ENCODE data around the gene NEGR1.

NEGR1 gene

GRCh38 chr1:71785450-71785849 lies 496.9 kb downstream of the NEGR1 start:
- Histone ChIP-seq H4K20me1 (ENCODE audit: insufficient read depth, low read length, poor library complexity, severe bottlenecking) (no peaks in the 10 kb centered on the region), H3K36me3 (ENCODE audit: insufficient read depth, low read length) (no peaks in the 10 kb centered on the region), H3K9ac (ENCODE audit: low read depth, low read length, poor library complexity, severe bottlenecking) (no peak overlapping the region), H3K4me2 (ENCODE audit: low read depth, low read length, poor library complexity, severe bottlenecking) (no peak overlapping the region), H3K4me3 (ENCODE audit: low read length, poor library complexity, severe bottlenecking) (no peak overlapping the region), H3K9me3 (ENCODE audit: insufficient read depth, low read depth, low read length) (no peaks in the 10 kb centered on the region), H3K9me2 (replicated peaks; ENCODE audit: low read depth, low read length) (no peaks in the 10 kb centered on the region), H3K27me3 (ENCODE audit: insufficient read depth, low read length, poor library complexity, severe bottlenecking) (peaks cover 7% of the 10 kb centered on the region), H3F3A (ENCODE audit: low read depth) (no peaks in the 10 kb centered on the region), H3K4me1 (ENCODE audit: insufficient read depth, low read length, poor library complexity, severe bottlenecking) (peaks cover 24% of the 10 kb centered on the region), H2AFZ (ENCODE audit: low read length) (no peak overlapping the region), H3K79me2 (ENCODE audit: insufficient read depth, low read length) (no peaks in the 10 kb centered on the region)
- TF ChIP-seq EZH2phosphoT487 (IDR thresholded peaks at IDR 0.05; ENCODE audit: borderline replicate concordance), result no peak
- TF ChIP-seq CTCF (conservative IDR thresholded peaks at IDR 0.05; ENCODE audit: low read length), result no peak

GRCh38 chr1:71785000-71785399 lies 497.3 kb downstream of the NEGR1 start:
- TF ChIP-seq CTCF (conservative IDR thresholded peaks at IDR 0.05; ENCODE audit: low read length) (no peak), EZH2phosphoT487 (IDR thresholded peaks at IDR 0.05; ENCODE audit: borderline replicate concordance) (no peak)
- no peak overlapping the region for H2AFZ ChIP-seq (ENCODE audit: low read length)
- no peaks in the 10 kb centered on the region for H3K9me2 ChIP-seq (replicated peaks; ENCODE audit: low read depth, low read length)
- no peak overlapping the region for H3K4me2 ChIP-seq (ENCODE audit: low read depth, low read length, poor library complexity, severe bottlenecking)
- H4K20me1 ChIP-seq (ENCODE audit: insufficient read depth, low read length, poor library complexity, severe bottlenecking), result no peaks in the 10 kb centered on the region
- no peaks in the 10 kb centered on the region for H3K36me3 ChIP-seq (ENCODE audit: insufficient read depth, low read length)
- H3F3A ChIP-seq (ENCODE audit: low read depth), result no peaks in the 10 kb centered on the region
- H3K9ac ChIP-seq (ENCODE audit: low read depth, low read length, poor library complexity, severe bottlenecking), result no peak overlapping the region
- H3K79me2 ChIP-seq (ENCODE audit: insufficient read depth, low read length), result no peaks in the 10 kb centered on the region
- H3K9me3 ChIP-seq (ENCODE audit: insufficient read depth, low read depth, low read length), result no peaks in the 10 kb centered on the region
- no peak overlapping the region for H3K4me3 ChIP-seq (ENCODE audit: low read length, poor library complexity, severe bottlenecking)
- peaks cover 7% of the 10 kb centered on the region for H3K27me3 ChIP-seq (ENCODE audit: insufficient read depth, low read length, poor library complexity, severe bottlenecking)
- peaks cover 24% of the 10 kb centered on the region for H3K4me1 ChIP-seq (ENCODE audit: insufficient read depth, low read length, poor library complexity, severe bottlenecking)

GRCh38 chr1:71784241-71784640 lies 498.1 kb downstream of the NEGR1 start:
- H3K36me3 ChIP-seq (ENCODE audit: insufficient read depth, low read length), result no peaks in the 10 kb centered on the region
- no peaks in the 10 kb centered on the region for H3K79me2 ChIP-seq (ENCODE audit: insufficient read depth, low read length)
- H3F3A ChIP-seq (ENCODE audit: low read depth), result no peaks in the 10 kb centered on the region
- peaks cover 7% of the 10 kb centered on the region for H3K27me3 ChIP-seq (ENCODE audit: insufficient read depth, low read length, poor library complexity, severe bottlenecking)
- H2AFZ ChIP-seq (ENCODE audit: low read length), result no peak overlapping the region
- H3K9me2 ChIP-seq (replicated peaks; ENCODE audit: low read depth, low read length), result no peaks in the 10 kb centered on the region
- TF ChIP-seq EZH2phosphoT487 (IDR thresholded peaks at IDR 0.05; ENCODE audit: borderline replicate concordance), result no peak
- TF ChIP-seq CTCF (conservative IDR thresholded peaks at IDR 0.05; ENCODE audit: low read length), result no peak
- H4K20me1 ChIP-seq (ENCODE audit: insufficient read depth, low read length, poor library complexity, severe bottlenecking), result no peaks in the 10 kb centered on the region
- H3K4me1 ChIP-seq (ENCODE audit: insufficient read depth, low read length, poor library complexity, severe bottlenecking), result peaks cover 24% of the 10 kb centered on the region
- no peak overlapping the region for H3K9ac ChIP-seq (ENCODE audit: low read depth, low read length, poor library complexity, severe bottlenecking)
- no peaks in the 10 kb centered on the region for H3K9me3 ChIP-seq (ENCODE audit: insufficient read depth, low read depth, low read length)
- H3K4me2 ChIP-seq (ENCODE audit: low read depth, low read length, poor library complexity, severe bottlenecking), result no peak overlapping the region
- no peak overlapping the region for H3K4me3 ChIP-seq (ENCODE audit: low read length, poor library complexity, severe bottlenecking)

Data from Loucy (cell line).